ENCODE data around the gene PRCD.

Gene PRCD

GRCh38 chr17:76539631-76540271 lies at the start of gene PRCD:
Gene PRCD (plus strand): TSS chr17:76540044. CDS start chr17:76540142, 98 bp downstream.
- H3K4me3 ChIP-seq (ENCODE audit: low read depth, low read length), result no peak within 1 kb of the TSS
- no peak for TF ChIP-seq CTCF (IDR thresholded peaks at IDR 0.05; ENCODE audit: borderline replicate concordance, insufficient read depth, low read depth, low read length)

GRCh38 chr17:76490112-76490710 lies 49.6 kb upstream of the PRCD start:
- no peak overlapping the region for H3K4me3 ChIP-seq (ENCODE audit: low read depth, low read length)
- no peak for TF ChIP-seq CTCF (IDR thresholded peaks at IDR 0.05; ENCODE audit: borderline replicate concordance, insufficient read depth, low read depth, low read length)

- no peak for TF ChIP-seq CTCF (IDR thresholded peaks at IDR 0.05; ENCODE audit: borderline replicate concordance, insufficient read depth, low read depth, low read length)
Observed at GRCh38 chr17:76491271-76492122, 48.3 kb upstream of the PRCD start.

GRCh38 chr17:76492123-76492988 lies 47.5 kb upstream of the PRCD start:
- TF ChIP-seq CTCF (IDR thresholded peaks at IDR 0.05; ENCODE audit: borderline replicate concordance, insufficient read depth, low read depth, low read length), result no peak
- peak overlapping the region; percentile 12 for H3K4me3 ChIP-seq (ENCODE audit: low read depth, low read length)

More at GRCh38 chr17:76491271-76492122, 48.3 kb upstream of the PRCD start:
- no peak overlapping the region for H3K4me3 ChIP-seq (ENCODE audit: low read depth, low read length)

- peak overlapping the region; percentile 26 for H3K4me3 ChIP-seq (ENCODE audit: low read depth, low read length)
Observed at GRCh38 chr17:76492989-76493501, 46.8 kb upstream of the PRCD start.

More at GRCh38 chr17:76492989-76493501, 46.8 kb upstream of the PRCD start:
- no peak for TF ChIP-seq CTCF (IDR thresholded peaks at IDR 0.05; ENCODE audit: borderline replicate concordance, insufficient read depth, low read depth, low read length)

Measured in GM12875 (cell line).